Fibroblast of mammary gland (primary cell): ENCODE data around the gene CA10.

Experiments used
- DNase-seq: peaks from one replicate; pipeline ENCODE4 v3.0.0-alpha.2; 2010; ENCODE audit warnings: low read depth
- H3K4me3 ChIP-seq: 2 replicates; pipeline ENCODE4 v1.5.1; 2011; ENCODE audit warnings: low read depth, mild to moderate bottlenecking, low read length, moderate library complexity; ENCODE audit not compliant: control insufficient read depth
- TF ChIP-seq, protein P1 (sequence below): conservative IDR thresholded peaks from 2 replicates; pipeline ENCODE4 v1.5.1; 2011; ENCODE audit warnings: low read depth, low read length, inconsistent platforms; ENCODE audit not compliant: control insufficient read depth, insufficient read depth

CA10 gene

DNA sequence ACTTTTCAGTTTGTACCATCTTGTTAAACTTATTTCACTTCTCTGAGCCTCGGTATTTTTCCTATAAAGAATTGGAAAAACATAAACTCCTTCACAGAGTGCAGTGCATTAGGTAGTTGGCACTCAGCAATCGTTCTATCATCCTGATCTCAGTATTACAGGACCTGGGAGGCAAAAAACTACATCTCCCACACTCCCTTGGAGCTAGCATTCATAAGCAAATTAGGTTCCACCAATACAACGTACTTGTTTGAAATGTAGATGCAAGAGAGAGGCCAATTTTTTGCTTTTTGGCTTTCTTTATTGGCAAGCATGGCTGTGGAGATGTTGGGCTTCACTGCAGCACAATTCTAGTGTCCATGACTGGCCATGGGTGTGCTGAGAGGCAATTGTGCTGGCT, 285.2 kb downstream of the CA10 start:
- TF ChIP-seq, protein P1, sequence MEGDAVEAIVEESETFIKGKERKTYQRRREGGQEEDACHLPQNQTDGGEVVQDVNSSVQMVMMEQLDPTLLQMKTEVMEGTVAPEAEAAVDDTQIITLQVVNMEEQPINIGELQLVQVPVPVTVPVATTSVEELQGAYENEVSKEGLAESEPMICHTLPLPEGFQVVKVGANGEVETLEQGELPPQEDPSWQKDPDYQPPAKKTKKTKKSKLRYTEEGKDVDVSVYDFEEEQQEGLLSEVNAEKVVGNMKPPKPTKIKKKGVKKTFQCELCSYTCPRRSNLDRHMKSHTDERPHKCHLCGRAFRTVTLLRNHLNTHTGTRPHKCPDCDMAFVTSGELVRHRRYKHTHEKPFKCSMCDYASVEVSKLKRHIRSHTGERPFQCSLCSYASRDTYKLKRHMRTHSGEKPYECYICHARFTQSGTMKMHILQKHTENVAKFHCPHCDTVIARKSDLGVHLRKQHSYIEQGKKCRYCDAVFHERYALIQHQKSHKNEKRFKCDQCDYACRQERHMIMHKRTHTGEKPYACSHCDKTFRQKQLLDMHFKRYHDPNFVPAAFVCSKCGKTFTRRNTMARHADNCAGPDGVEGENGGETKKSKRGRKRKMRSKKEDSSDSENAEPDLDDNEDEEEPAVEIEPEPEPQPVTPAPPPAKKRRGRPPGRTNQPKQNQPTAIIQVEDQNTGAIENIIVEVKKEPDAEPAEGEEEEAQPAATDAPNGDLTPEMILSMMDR: no peak
- H3K4me3 ChIP-seq: no peak overlapping the region
- no peak for DNase-seq

DNA sequence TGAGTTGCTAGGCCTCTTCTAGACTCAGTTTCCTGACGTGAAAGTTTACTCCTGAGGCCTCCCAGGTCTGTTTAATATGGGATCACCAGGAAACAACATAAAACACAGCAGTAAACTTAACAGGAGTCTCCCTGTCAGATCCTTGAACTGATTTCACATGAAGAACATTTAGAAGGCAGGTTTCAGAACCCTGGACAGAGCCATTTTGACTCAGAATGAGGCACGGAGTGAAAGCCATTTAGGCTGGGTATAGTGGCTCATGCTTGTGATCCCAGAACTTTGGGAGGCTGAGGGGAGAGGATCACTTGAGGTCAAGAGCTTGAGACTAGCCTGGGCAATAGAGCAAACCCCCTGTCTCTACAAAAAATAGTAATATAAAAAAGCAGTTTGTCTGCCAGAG, 289.1 kb downstream of the CA10 start:
- peak; percentile 10 for DNase-seq

DNA sequence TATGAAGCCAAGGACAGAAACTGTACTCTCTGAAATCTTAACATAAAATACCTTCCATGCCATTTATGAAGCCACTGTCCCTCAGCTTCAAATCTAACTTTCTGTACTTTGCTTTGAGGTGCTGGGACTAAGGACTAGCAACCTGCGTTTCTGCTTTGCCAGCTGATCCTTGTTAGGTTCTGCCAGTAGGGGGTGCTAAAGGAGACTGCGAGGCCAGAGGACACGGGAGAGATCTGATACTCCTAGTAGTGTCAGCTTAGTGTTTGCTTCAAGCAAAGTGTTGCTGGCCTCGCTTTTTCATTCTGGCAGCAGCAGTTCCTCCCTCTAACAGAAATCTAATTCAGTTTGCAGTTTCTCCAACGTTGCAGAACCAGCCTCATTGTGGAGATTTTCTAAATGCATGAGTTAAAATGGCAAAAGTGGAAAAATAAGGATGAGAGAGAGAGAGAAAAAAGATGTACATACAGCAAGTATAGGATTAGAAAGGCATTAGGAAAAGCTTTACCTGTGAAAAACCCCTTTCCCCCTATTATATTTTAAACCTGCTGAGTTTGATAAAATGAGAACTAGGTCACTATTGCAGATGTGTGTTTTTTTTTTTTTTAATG, 297.5 kb downstream of the CA10 start:
- H3K4me3 ChIP-seq: no peak overlapping the region
- TF ChIP-seq, protein P1: peak; percentile 50
- peak; percentile 15 for DNase-seq

More for the DNA sequence above, 289.1 kb downstream of the CA10 start:
- TF ChIP-seq, protein P1: no peak
- H3K4me3 ChIP-seq: no peak overlapping the region

- TF ChIP-seq, protein P1: no peak
- H3K4me3 ChIP-seq: no peak overlapping the region
- no peak for DNase-seq
Measured at GRCh38 chr17:51857052-51857597, 301.4 kb downstream of the CA10 start.

- no peak for DNase-seq
- H3K4me3 ChIP-seq: no peak overlapping the region
Measured at GRCh38 chr17:51855806-51856205, 302.7 kb downstream of the CA10 start.

DNA sequence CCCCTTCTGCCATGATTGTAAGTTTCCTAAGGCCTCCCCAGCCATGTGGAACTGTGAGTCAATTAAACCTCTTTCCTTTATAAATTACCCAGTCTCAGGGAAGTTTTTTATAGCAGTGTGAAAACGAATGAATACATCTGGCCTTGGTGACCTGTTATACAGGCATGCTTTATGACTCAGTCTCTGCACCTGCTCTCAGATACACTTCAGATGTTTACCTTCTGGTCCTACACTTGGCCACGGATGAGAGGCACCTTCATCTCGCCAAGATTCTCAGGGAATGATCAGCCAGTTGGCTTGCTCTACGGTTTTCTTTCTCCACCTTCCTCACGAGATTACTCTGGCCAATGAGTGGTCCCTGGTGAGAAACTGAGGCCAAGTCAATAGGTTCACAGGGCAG, 304.7 kb downstream of the CA10 start:
- DNase-seq: no peak
- TF ChIP-seq, protein P1: no peak

More at GRCh38 chr17:51855806-51856205, 302.7 kb downstream of the CA10 start:
- TF ChIP-seq, protein P1: no peak

More for the DNA sequence above, 304.7 kb downstream of the CA10 start:
- no peak overlapping the region for H3K4me3 ChIP-seq
